Measurements from ENCODE around the gene MALT1. TPM values are rescaled to one million over a fixed set of nuclear protein-coding genes. Genes with fewer than 3 reads are reported as not detected.

Gene MALT1
- total and polyA plus RNA-seq, 3 donors from 2014 or later, result 25.4 to 36.6 (median 30.3) TPM

GRCh38 chr18:58721566-58722239, 50.4 kb downstream of the MALT1 start:
- TF ChIP-seq CTCF (IDR thresholded peaks at IDR 0.05) (no peak), POLR2A (IDR thresholded peaks at IDR 0.05) (no peak)
- no peaks in the 10 kb centered on the region for H3K36me3 ChIP-seq (ENCODE audit: low read depth, missing control alignments)
- no peak overlapping the region for H3K27ac ChIP-seq
- DNase-seq, result no peak
- WGBS, 2 donors, result 96% methylated on average over 9 of the region's 9 CpGs
- H3K27me3 ChIP-seq, result no peaks in the 10 kb centered on the region
- intact Hi-C loops (cut with DNase I; ENCODE audit: low total_unique reads), result no loop called here
- H3K9me3 ChIP-seq, result no peaks in the 10 kb centered on the region
- no peaks in the 10 kb centered on the region for H3K4me1 ChIP-seq
- H3K4me3 ChIP-seq, result no peak overlapping the region

- TF ChIP-seq POLR2A (IDR thresholded peaks at IDR 0.05), result no peak
- TF ChIP-seq CTCF (IDR thresholded peaks at IDR 0.05), result no peak
- 87 to 91% methylated on average over 3 of the region's 3 CpGs for WGBS, 2 donors
- DNase-seq, result no peak
- Histone ChIP-seq H3K9me3 (no peaks in the 10 kb centered on the region), H3K27ac (no peak overlapping the region), H3K4me1 (no peaks in the 10 kb centered on the region), H3K27me3 (no peaks in the 10 kb centered on the region), H3K4me3 (no peak overlapping the region), H3K36me3 (ENCODE audit: low read depth, missing control alignments) (no peaks in the 10 kb centered on the region)
- intact Hi-C loops (cut with DNase I; ENCODE audit: low total_unique reads), result no loop called here
Observed at GRCh38 chr18:58723810-58724602, 52.7 kb downstream of the MALT1 start.

- no peaks in the 10 kb centered on the region for H3K36me3 ChIP-seq (ENCODE audit: low read depth, missing control alignments)
- DNase-seq, result no peak
- no peak overlapping the region for H3K4me3 ChIP-seq
- intact Hi-C loops (cut with DNase I; ENCODE audit: low total_unique reads), result no loop called here
- no peaks in the 10 kb centered on the region for H3K27me3 ChIP-seq
- H3K27ac ChIP-seq, result no peak overlapping the region
- TF ChIP-seq POLR2A (IDR thresholded peaks at IDR 0.05) (no peak), CTCF (IDR thresholded peaks at IDR 0.05) (no peak)
- H3K4me1 ChIP-seq, result no peaks in the 10 kb centered on the region
- WGBS, 2 donors, result 94 to 95% methylated on average over 6 of the region's 6 CpGs
- H3K9me3 ChIP-seq, result no peaks in the 10 kb centered on the region
Observed at GRCh38 chr18:58726671-58727070, 55.4 kb downstream of the MALT1 start.

GRCh38 chr18:58727776-58728500, 56.7 kb downstream of the MALT1 start:
- H3K27ac ChIP-seq, result no peak overlapping the region
- H3K27me3 ChIP-seq, result no peaks in the 10 kb centered on the region
- no peak for DNase-seq
- 73 to 79% methylated on average over 6 of the region's 6 CpGs for whole genome bisulfite sequencing, 2 donors
- H3K4me1 ChIP-seq, result no peaks in the 10 kb centered on the region
- no peaks in the 10 kb centered on the region for H3K9me3 ChIP-seq
- intact Hi-C loops (cut with DNase I; ENCODE audit: low total_unique reads), result no loop called here
- TF ChIP-seq CTCF (IDR thresholded peaks at IDR 0.05) (no peak), POLR2A (IDR thresholded peaks at IDR 0.05) (no peak)
- H3K4me3 ChIP-seq, result no peak overlapping the region
- no peaks in the 10 kb centered on the region for H3K36me3 ChIP-seq (ENCODE audit: low read depth, missing control alignments)
